Fibroblast of lung (primary cell): ENCODE data around the gene SLC35F5. TPM values are rescaled to one million over a fixed set of nuclear protein-coding genes. Genes with fewer than 3 reads are reported as not detected.

ENCODE experiments used
- DNase-seq, 2 donors: peaks; one replicate each; pipeline versions ENCODE4 v3.0.0 to v3.0.0-alpha.2; 2010; ENCODE audit warnings: low read depth in 2 of 2
- H2AFZ ChIP-seq: 2 replicates; pipeline ENCODE4 v1.5.1; 2012; ENCODE audit warnings: low read length, control low read depth, inconsistent platforms
- H3K27ac ChIP-seq: 2 replicates; pipeline ENCODE4 v1.5.1; 2011; ENCODE audit warnings: low read length, control low read depth; ENCODE audit not compliant: insufficient read depth
- H3K27me3 ChIP-seq: 2 replicates; pipeline ENCODE4 v1.5.1; 2011; ENCODE audit warnings: mild to moderate bottlenecking, low read length; ENCODE audit not compliant: control insufficient read depth, insufficient read depth
- H3K36me3 ChIP-seq: 2 replicates; pipeline ENCODE4 v1.5.1; 2011; ENCODE audit warnings: low read length; ENCODE audit not compliant: control insufficient read depth, insufficient read depth
- H3K4me1 ChIP-seq: 2 replicates; pipeline ENCODE4 v1.5.1; 2011; ENCODE audit warnings: low read length; ENCODE audit not compliant: control insufficient read depth, insufficient read depth; ENCODE audit errors: extremely low read depth
- H3K4me2 ChIP-seq: 2 replicates; pipeline ENCODE4 v1.5.1; 2011; ENCODE audit warnings: low read length, control low read depth; ENCODE audit not compliant: insufficient read depth; ENCODE audit errors: extremely low read depth
- H3K4me3 ChIP-seq, 4 experiments: fragments of 200-600 bp in 1 of 4; sonication (generic) in 1 of 4; replicated peaks in 1 of 4; 2 replicates each; pipeline ENCODE4 v1.5.1; 2011 to 2016; ENCODE audit warnings: low read length in 4 of 4, low read depth in 3 of 4, mild to moderate bottlenecking in 3 of 4, control low read depth in 2 of 4, inconsistent platforms in 1 of 4, mixed read lengths in 1 of 4; ENCODE audit not compliant: insufficient read depth in 1 of 4; ENCODE audit errors: control extremely low read depth in 1 of 4
- H3K79me2 ChIP-seq: 2 replicates; pipeline ENCODE4 v1.5.1; 2012; ENCODE audit warnings: mild to moderate bottlenecking, low read length, inconsistent platforms; ENCODE audit not compliant: control insufficient read depth, insufficient read depth
- H3K9ac ChIP-seq: 2 replicates; pipeline ENCODE4 v1.5.1; 2011; ENCODE audit warnings: mild to moderate bottlenecking, low read length, control low read depth; ENCODE audit not compliant: insufficient read depth
- H3K9me3 ChIP-seq: 2 replicates; pipeline ENCODE4 v1.5.1; 2012; ENCODE audit warnings: low read depth, low read length; ENCODE audit not compliant: control insufficient read depth, insufficient read depth
- H4K20me1 ChIP-seq: 2 replicates; pipeline ENCODE4 v1.5.1; 2011; ENCODE audit warnings: low read length; ENCODE audit not compliant: control insufficient read depth, insufficient read depth; ENCODE audit errors: extremely low read depth
- CTCF ChIP-seq, 2 donors: IDR thresholded peaks in 1 of 2; conservative IDR thresholded peaks in 1 of 2; 1 replicate in 1 of 2; 2 replicates in 1 of 2; pipeline ENCODE4 v1.5.1; 2011 to 2012; ENCODE audit warnings: low read length in 2 of 2, control low read depth in 1 of 2, inconsistent platforms in 1 of 2, low read depth in 1 of 2, mild to moderate bottlenecking in 1 of 2
- EZH2 ChIP-seq: IDR thresholded peaks from 2 replicates; pipeline ENCODE4 v1.5.1; 2012; ENCODE audit warnings: low read length, control low read depth, mild to moderate bottlenecking; ENCODE audit errors: missing control alignments
- polyA plus RNA-seq, 2 donors: library from polyadenylated mRNA; depleted of rRNA in 1 of 2; stranded (reverse) in 1 of 2; unstranded in 1 of 2; fragments of >200 nt; gene quantifications; 2 replicates each; pipeline ENCODE4 v1.2.1, GENCODE V29; 2011 to 2012; ENCODE audit warnings: missing spikeins in 1 of 2
- total RNA-seq: library from RNA; depleted of rRNA; stranded (reverse); fragments of >200 nt; gene quantifications from 2 replicates; pipeline ENCODE4 v1.2.1, GENCODE V29; 2014

Gene SLC35F5
- total and polyA plus RNA-seq, 2 donors (not counting 1 experiment from before 2014, with no cell fraction given) = 86.1 to 245 TPM

- no peaks in the 10 kb centered on the region for H3K4me1 ChIP-seq
- H3K27ac ChIP-seq = no peak overlapping the region
- H2AFZ ChIP-seq = no peak overlapping the region
- peaks cover 7% of the 10 kb centered on the region for H3K36me3 ChIP-seq
- H3K4me3 ChIP-seq = peak overlapping the region; percentile 46 to 94 (median 93)
- no peaks in the 10 kb centered on the region for H4K20me1 ChIP-seq
- no peak for DNase-seq
- no peaks in the 10 kb centered on the region for H3K9me3 ChIP-seq
- peaks cover 42% of the 10 kb centered on the region for H3K79me2 ChIP-seq
- H3K4me2 ChIP-seq = peak overlapping the region; percentile 85
- H3K27me3 ChIP-seq = no peaks in the 10 kb centered on the region
- no peak overlapping the region for H3K9ac ChIP-seq
- TF ChIP-seq EZH2 (no peak), CTCF (conservative IDR thresholded peaks at IDR 0.05 in 1 of 2, IDR thresholded peaks at IDR 0.05 in 1 of 2; ENCODE audit: low read depth in 1 of 2, low read length in 2 of 2) (no peak)
Observed at GRCh38 chr2:113754160-113754559, 2.3 kb downstream of the SLC35F5 start.

DNA sequence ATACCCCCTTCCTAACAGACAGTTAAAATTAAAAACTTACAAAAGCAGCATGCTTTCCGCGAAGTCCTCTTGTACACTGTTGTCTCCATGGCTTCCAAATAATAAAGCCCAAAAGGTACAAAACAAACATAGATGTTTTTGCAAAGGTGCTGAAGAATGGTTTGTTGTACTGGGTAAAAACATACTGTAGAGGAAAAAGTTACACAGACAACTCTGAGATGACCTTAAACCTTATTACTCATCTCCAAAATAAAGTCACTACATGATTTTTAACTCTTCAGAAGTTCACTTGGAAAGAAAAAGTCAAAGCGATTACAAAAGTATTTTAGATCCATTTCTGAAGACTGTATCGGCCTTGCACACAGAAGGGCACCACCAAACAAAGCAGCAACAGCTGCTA is 6.1 kb downstream of the SLC35F5 start:
- H3K9me3 ChIP-seq = no peaks in the 10 kb centered on the region
- DNase-seq = no peak
- TF ChIP-seq CTCF (conservative IDR thresholded peaks at IDR 0.05 in 1 of 2, IDR thresholded peaks at IDR 0.05 in 1 of 2; ENCODE audit: low read depth in 1 of 2, low read length in 2 of 2) (no peak), EZH2 (no peak)
- H3K36me3 ChIP-seq = peaks cover 8% of the 10 kb centered on the region
- H3K4me3 ChIP-seq = no peak overlapping the region
- H3K4me2 ChIP-seq = no peak overlapping the region
- H4K20me1 ChIP-seq = no peaks in the 10 kb centered on the region
- H3K27ac ChIP-seq = no peak overlapping the region
- no peaks in the 10 kb centered on the region for H3K4me1 ChIP-seq
- H3K27me3 ChIP-seq = no peaks in the 10 kb centered on the region
- H3K9ac ChIP-seq = no peak overlapping the region
- H3K79me2 ChIP-seq = peaks cover 32% of the 10 kb centered on the region
- no peak overlapping the region for H2AFZ ChIP-seq

GRCh38 chr2:113741091-113741490 is 15.4 kb downstream of the SLC35F5 start:
- Histone ChIP-seq H3K9ac (no peak overlapping the region), H4K20me1 (no peaks in the 10 kb centered on the region), H3K27me3 (no peaks in the 10 kb centered on the region), H3K4me1 (no peaks in the 10 kb centered on the region), H3K27ac (no peak overlapping the region), H2AFZ (no peak overlapping the region), H3K4me3 (no peak overlapping the region), H3K4me2 (no peak overlapping the region), H3K79me2 (no peaks in the 10 kb centered on the region), H3K36me3 (peaks cover 4% of the 10 kb centered on the region), H3K9me3 (no peaks in the 10 kb centered on the region)
- TF ChIP-seq CTCF (conservative IDR thresholded peaks at IDR 0.05 in 1 of 2, IDR thresholded peaks at IDR 0.05 in 1 of 2; ENCODE audit: low read depth in 1 of 2, low read length in 2 of 2) (no peak), EZH2 (no peak)
- DNase-seq = no peak
